Tibial nerve (tissue), 3 donors: ENCODE results near the gene CENPO.

ENCODE experiments used
- CTCF ChIP-seq, 5 experiments: fragments of 200-600 bp in 3 of 5; fragments of 450-650 bp in 2 of 5; sonication (generic) in 3 of 5; IDR thresholded peaks; one replicate each; pipeline ENCODE4 v1.5.1; 2016 to 2019; ENCODE audit warnings: antibody characterized with exemption in 5 of 5, mild to moderate bottlenecking in 3 of 5, moderate library complexity in 2 of 5
- POLR2A ChIP-seq, 2 donors: fragments of 450-650 bp; IDR thresholded peaks; one replicate each; pipeline ENCODE4 v1.6.1; 2017; ENCODE audit warnings: antibody characterized with exemption in 2 of 2, mild to moderate bottlenecking in 2 of 2, moderate library complexity in 2 of 2

GRCh38 chr2:24761866-24762265, 31.4 kb upstream of the CENPO start:
- TF ChIP-seq CTCF (IDR thresholded peaks at IDR 0.05) (no peak), POLR2A (IDR thresholded peaks at IDR 0.05) (no peak)
